HL-60/S4 treated with phorbol 12-myristate 13-acetate at 8.2 ng/mL for 4 days and 3 days (cell line): ENCODE results near the gene DLGAP4.

Source experiments
- in situ Hi-C: fragments of 300-500 bp; cut with MboI; formaldehyde crosslinking; loops from 2 replicates; pipeline ENCODE4 v1.15.0; 2022; ENCODE audit warnings: low sequenced_read_pairs

Gene DLGAP4

GRCh38 chr20:36305602-36306551, at the start of gene DLGAP4:
Gene DLGAP4 (plus strand): TSS chr20:36306339. CDS start chr20:36431718, 125,379 bp downstream.
- in situ Hi-C loops = no loop called here

GRCh38 chr20:36259177-36260061, 46.7 kb upstream of the DLGAP4 start:
- in situ Hi-C loops = no loop called here

DNA sequence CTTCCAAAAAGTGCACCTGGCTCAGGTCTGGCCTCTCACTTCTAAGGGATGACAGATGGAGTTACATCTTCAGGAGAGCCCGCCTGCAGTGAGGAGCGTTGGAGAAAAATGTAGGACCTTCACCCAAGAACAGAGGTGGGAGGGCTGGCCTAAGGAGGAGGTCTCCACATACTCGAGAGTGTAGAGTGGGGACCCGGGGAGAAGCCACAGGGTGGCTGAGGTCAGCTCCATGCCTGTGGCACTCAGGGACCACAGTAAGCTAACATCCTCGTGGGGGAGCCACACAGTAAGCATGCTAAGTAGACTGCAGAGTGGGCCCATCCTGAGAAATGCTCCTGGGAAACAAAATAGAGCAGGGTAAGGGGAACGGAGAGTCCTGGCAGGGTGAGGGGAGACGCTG, 45.8 kb upstream of the DLGAP4 start:
- in situ Hi-C loops = no loop called here

GRCh38 chr20:36261389-36262105, 44.6 kb upstream of the DLGAP4 start:
- in situ Hi-C loops = no loop called here

DNA sequence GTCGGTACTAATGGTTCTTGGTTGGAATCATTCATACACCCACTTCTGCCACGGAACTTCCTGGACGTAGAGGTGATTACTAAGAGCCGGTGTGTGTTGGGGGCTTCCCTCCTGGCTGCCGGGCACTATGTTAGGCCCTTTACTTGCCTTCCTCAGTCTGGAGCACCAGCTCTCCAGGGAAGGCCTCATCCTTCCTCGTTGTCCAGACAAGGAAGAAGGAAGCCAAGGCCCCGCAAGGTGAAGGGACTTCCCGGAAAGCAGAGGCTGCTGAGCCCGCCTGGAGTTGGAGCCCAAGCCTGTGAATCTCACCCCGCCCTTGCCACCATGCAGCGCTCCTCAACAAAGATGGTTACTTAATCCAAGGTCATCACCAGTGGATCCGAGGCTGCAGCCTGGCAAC, 43.7 kb upstream of the DLGAP4 start:
- in situ Hi-C loops = no loop called here

DNA sequence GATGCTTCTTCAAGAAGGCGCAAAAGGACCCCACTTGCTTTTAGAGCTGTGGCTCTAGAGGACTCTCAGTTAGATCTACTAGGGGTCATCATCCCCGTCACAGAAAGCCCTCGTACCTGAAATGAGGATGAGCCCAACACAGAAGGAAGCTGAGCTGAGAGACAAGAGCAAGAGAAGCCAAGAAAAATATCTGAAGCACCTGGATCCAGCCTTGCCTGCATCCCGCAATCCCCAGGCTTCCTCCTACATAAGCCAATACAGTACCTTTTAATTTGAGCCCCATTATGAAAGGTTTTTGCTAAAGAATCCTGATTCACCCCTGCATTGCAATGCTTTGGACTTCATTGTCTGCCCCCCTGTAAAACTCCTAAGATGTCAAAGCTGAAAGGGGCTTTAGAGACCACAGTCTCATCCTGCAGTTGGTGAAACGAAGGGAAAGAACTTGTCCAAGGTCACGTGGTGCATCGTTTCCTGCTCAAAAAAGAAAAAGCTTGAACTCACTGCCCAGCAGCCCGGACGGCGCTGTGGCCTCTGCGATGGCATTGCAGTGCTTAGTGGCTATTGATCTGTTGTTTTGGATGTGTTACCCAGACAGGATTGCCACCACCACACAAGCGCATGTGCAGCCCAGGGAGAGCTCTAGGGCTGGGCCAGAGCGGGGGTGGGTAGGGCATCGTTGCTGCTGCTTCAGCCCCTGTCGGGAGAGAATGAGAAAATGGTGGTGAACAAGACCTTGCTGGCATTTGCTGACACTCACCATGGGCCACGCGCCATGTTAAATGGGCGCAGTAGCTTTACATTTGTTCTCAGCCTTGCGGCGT, 41.5 kb upstream of the DLGAP4 start:
- in situ Hi-C loops = no loop called here

- in situ Hi-C loops = no loop called here
Measured at GRCh38 chr20:36266189-36266588, 40.0 kb upstream of the DLGAP4 start.

GRCh38 chr20:36267605-36268381, 38.3 kb upstream of the DLGAP4 start:
- in situ Hi-C loops = no loop called here

DNA sequence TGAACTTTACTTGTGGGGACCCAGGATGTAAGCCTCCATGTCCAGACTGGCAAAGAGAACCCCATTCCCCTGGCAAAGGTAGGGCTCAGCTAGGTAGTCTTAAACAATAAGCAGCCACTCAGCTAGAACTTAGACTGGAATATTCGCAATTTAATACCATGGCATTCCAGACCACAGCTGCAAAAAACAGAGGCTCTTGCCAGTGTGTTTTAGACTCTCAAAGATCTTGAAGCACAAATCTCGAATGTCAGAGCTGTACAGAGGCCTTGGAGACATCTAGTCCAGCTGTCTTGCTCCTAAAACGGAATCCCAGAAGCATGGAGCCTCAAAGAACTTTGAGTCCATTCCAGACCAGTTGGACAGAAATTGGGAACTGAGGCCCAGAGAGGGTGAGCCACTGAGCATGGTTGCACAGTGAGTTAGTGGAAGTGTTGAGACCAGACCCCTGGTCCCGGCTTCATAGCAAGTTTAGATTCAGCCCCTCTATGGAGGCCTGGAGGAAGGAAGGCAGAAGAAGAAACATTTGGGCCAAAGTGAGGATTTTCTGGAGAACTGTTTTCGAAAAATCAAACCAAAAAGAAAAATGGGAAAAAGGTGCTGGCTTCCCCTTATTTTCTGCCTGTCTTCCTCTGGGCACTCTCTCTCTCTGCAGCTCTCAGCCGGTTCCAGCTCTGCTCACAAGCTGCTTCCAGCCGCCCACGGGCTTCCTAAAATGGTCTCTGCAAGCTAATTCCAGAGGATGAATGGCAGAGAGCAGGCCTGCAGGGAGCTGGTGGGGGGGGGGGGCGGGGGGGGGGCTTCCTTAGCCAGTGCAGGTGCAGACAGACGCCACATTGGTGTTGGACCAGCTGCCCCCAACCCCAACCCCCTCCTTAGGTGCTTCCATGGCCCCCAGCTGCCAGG, 37.4 kb upstream of the DLGAP4 start:
- in situ Hi-C loops = no loop called here

DNA sequence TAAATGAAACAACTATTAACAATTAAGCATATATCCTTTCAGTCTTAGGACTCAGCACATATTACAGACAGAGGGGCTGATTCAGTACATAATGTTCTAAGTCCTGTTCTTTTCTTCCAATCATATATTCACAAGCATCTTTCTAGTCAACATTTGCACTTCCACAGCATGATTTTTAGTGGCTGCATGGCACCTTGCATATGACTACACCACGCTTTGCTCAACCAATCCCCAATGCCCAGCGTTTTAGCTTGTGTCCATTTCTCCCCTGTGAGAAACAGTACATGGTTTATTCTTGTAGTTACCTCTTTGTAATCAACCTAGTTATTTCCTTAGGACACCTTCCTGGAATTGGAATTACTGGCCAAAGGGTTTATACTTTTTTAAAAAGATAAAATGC, 36.6 kb upstream of the DLGAP4 start:
- in situ Hi-C loops = no loop called here

- in situ Hi-C loops = no loop called here
Measured at GRCh38 chr20:36270744-36271638, 35.1 kb upstream of the DLGAP4 start.

- in situ Hi-C loops = no loop called here
Measured at GRCh38 chr20:36271639-36272546, 34.2 kb upstream of the DLGAP4 start.

GRCh38 chr20:36272547-36273220, 33.5 kb upstream of the DLGAP4 start:
- in situ Hi-C loops = no loop called here

GRCh38 chr20:36273414-36274180, 32.5 kb upstream of the DLGAP4 start:
- in situ Hi-C loops = no loop called here
